Measurements from ENCODE around the gene RPRML. TPM values are rescaled to one million over a fixed set of nuclear protein-coding genes. Genes with fewer than 3 reads are reported as not detected.

RPRML gene
- total RNA-seq, 1 experiment from 2014 or later = 1.3 TPM

GRCh38 chr17:46951706-46952105 lies 27.3 kb downstream of the RPRML start:
- Mint-ChIP-seq H3K9me3 (no peaks in the 10 kb centered on the region; a peak in 1 of 5 replicates), H3K4me1 (peaks cover 8 to 10% of the 10 kb centered on the region in 2 experiments), H3K27me3 (ENCODE audit: low read depth) (peaks cover 23% of the 10 kb centered on the region), H3K27ac (no peak overlapping the region), H3K4me3 (no peak overlapping the region), H3K36me3 (ENCODE audit: insufficient read depth in 1 of 3, low read depth in 3 of 3) (peaks cover 8 to 16% (median 14%) of the 10 kb centered on the region in 3 experiments; a peak in 4 of 7 replicates)
- no peak overlapping the region for H3K4ac ChIP-seq (ENCODE audit: low read depth, low read length)
- DNase-seq = no peak
- peaks cover 2% of the 10 kb centered on the region for H3K23me2 ChIP-seq (ENCODE audit: insufficient read length, low read depth, low read length, poor library complexity, severe bottlenecking)
- no peaks in the 10 kb centered on the region for H3K4me1 ChIP-seq (ENCODE audit: insufficient read depth, low read length)
- H2BK120ac ChIP-seq (ENCODE audit: low read depth, low read length, poor library complexity, severe bottlenecking) = no peak overlapping the region
- no peak overlapping the region for H4K5ac ChIP-seq (ENCODE audit: insufficient read length, low read depth, low read length)
- no peaks in the 10 kb centered on the region for H4K20me1 ChIP-seq (ENCODE audit: control insufficient read depth, insufficient read depth, insufficient read length)
- H3K56ac ChIP-seq (ENCODE audit: insufficient read length, low read depth, low read length) = no peak overlapping the region
- no peak overlapping the region for H3K4me2 ChIP-seq (ENCODE audit: insufficient read depth, insufficient read length, low read length)
- H2BK12ac ChIP-seq (ENCODE audit: insufficient read length, low read depth, low read length) = no peak overlapping the region
- no peak overlapping the region for H3K14ac ChIP-seq (ENCODE audit: insufficient read depth, low read length)
- H3K23ac ChIP-seq (ENCODE audit: insufficient read length, low read depth, low read length) = no peak overlapping the region
- no peak overlapping the region for H2AFZ ChIP-seq (ENCODE audit: low read length)
- no peak overlapping the region for H2BK5ac ChIP-seq (ENCODE audit: insufficient read length, low read length)
- WGBS (ENCODE audit: extremely low coverage, insufficient read length, low lambda C conversion rate) = no CpG with 5 or more reads among the region's 5 CpGs
- TF ChIP-seq, protein P1, sequence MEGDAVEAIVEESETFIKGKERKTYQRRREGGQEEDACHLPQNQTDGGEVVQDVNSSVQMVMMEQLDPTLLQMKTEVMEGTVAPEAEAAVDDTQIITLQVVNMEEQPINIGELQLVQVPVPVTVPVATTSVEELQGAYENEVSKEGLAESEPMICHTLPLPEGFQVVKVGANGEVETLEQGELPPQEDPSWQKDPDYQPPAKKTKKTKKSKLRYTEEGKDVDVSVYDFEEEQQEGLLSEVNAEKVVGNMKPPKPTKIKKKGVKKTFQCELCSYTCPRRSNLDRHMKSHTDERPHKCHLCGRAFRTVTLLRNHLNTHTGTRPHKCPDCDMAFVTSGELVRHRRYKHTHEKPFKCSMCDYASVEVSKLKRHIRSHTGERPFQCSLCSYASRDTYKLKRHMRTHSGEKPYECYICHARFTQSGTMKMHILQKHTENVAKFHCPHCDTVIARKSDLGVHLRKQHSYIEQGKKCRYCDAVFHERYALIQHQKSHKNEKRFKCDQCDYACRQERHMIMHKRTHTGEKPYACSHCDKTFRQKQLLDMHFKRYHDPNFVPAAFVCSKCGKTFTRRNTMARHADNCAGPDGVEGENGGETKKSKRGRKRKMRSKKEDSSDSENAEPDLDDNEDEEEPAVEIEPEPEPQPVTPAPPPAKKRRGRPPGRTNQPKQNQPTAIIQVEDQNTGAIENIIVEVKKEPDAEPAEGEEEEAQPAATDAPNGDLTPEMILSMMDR (conservative IDR thresholded peaks at IDR 0.05) = no peak
- H3K27ac ChIP-seq (ENCODE audit: insufficient read length, low read depth, low read length) = no peak overlapping the region
- no peak overlapping the region for H2BK15ac ChIP-seq (ENCODE audit: low read depth, low read length)
- no peak overlapping the region for H3K18ac ChIP-seq (ENCODE audit: insufficient read length, low read depth, low read length)
- H3K79me1 ChIP-seq (ENCODE audit: insufficient read depth, low read depth, low read length, poor library complexity, severe bottlenecking) = no peaks in the 10 kb centered on the region
- H3K9ac ChIP-seq (ENCODE audit: extremely low read depth, insufficient read length, low read length) = no peak overlapping the region
- H3K79me2 ChIP-seq (ENCODE audit: insufficient read depth, low read length) = no peaks in the 10 kb centered on the region
- no peaks in the 10 kb centered on the region for H3K27me3 ChIP-seq (ENCODE audit: insufficient read depth, low read length)
- H4K91ac ChIP-seq (ENCODE audit: insufficient read length, low read depth, low read length) = no peak overlapping the region
- H3K9me3 ChIP-seq (ENCODE audit: control insufficient read depth, low read depth, low read length) = no peaks in the 10 kb centered on the region
- H2AK5ac ChIP-seq (ENCODE audit: insufficient read length, low read length) = no peak overlapping the region
- H2BK20ac ChIP-seq (ENCODE audit: low read depth, low read length, poor library complexity, severe bottlenecking) = no peak overlapping the region
- H4K8ac ChIP-seq (replicated peaks; ENCODE audit: insufficient read length, low read depth, low read length) = no peak overlapping the region
- no peak overlapping the region for H3T11ph ChIP-seq (ENCODE audit: low read length)

Data from H9 (cell line).